Neutrophil (primary cell): ENCODE results near the gene CPLX3.
A peak's percentile ranks its signal among the peaks of the same experiment; 100 is the strongest.

ENCODE experiments used
- H3K27ac ChIP-seq: fragments of 200-600 bp; sonication (generic); 2 replicates; pipeline ENCODE4 v1.5.1; 2016; ENCODE audit warnings: mild to moderate bottlenecking, moderate library complexity
- H3K27me3 ChIP-seq: fragments of 200-600 bp; sonication (generic); 2 replicates; pipeline ENCODE4 v1.6.0; 2016; ENCODE audit warnings: mild to moderate bottlenecking
- H3K36me3 ChIP-seq: fragments of 200-600 bp; sonication (generic); 2 replicates; pipeline ENCODE4 v1.5.1; 2017
- H3K4me1 ChIP-seq, 2 experiments: fragments of 200-600 bp in 1 of 2; sonication (generic) in 1 of 2; 1 replicate in 1 of 2; 2 replicates in 1 of 2; pipeline versions ENCODE4 v1.5.1 to v1.6.1; 2013 to 2016; ENCODE audit warnings: low read depth in 1 of 2, low read length in 1 of 2, mild to moderate bottlenecking in 1 of 2, moderate library complexity in 1 of 2; ENCODE audit not compliant: control insufficient read depth in 1 of 2, insufficient read depth in 1 of 2
- H3K4me3 ChIP-seq, 2 experiments: fragments of 200-600 bp in 1 of 2; sonication (generic) in 1 of 2; 1 replicate in 1 of 2; 2 replicates in 1 of 2; pipeline ENCODE4 v1.5.1; 2013 to 2016; ENCODE audit warnings: low read depth in 1 of 2, low read length in 1 of 2, mild to moderate bottlenecking in 1 of 2, moderate library complexity in 1 of 2
- H3K9me3 ChIP-seq: fragments of 200-600 bp; sonication (generic); 2 replicates; pipeline ENCODE4 v1.5.1; 2016
- CTCF ChIP-seq: fragments of 200-600 bp; sonication (generic); IDR thresholded peaks from 2 replicates; pipeline ENCODE4 v1.5.1; 2016; ENCODE audit warnings: antibody characterized with exemption

Gene CPLX3

GRCh38 chr15:74826364-74826819 is at the start of gene CPLX3:
CPLX3 (plus strand) TSS chr15:74826627; CDS start chr15:74826704, 77 bp downstream.
- H3K9me3 ChIP-seq = no peaks in the 10 kb centered on the region
- no peak within 1 kb of the TSS for H3K4me3 ChIP-seq
- H3K27me3 ChIP-seq = peaks cover 50% of the 10 kb centered on the region
- H3K27ac ChIP-seq = no peak within 1 kb of the TSS
- no peak for TF ChIP-seq CTCF
- no peaks in the 10 kb centered on the region for H3K36me3 ChIP-seq
- H3K4me1 ChIP-seq = no peaks in the 10 kb centered on the region

GRCh38 chr15:74776821-74777768 is 49.3 kb upstream of the CPLX3 start:
- no peak for TF ChIP-seq CTCF
- H3K9me3 ChIP-seq = no peaks in the 10 kb centered on the region
- H3K36me3 ChIP-seq = no peaks in the 10 kb centered on the region
- peak overlapping the region; percentile 100 for H3K27ac ChIP-seq
- H3K4me3 ChIP-seq = peak overlapping the region; percentile 44 to 52
- H3K4me1 ChIP-seq = peaks cover 82 to 94% of the 10 kb centered on the region in 2 experiments
- H3K27me3 ChIP-seq = no peaks in the 10 kb centered on the region

- peaks cover 80 to 90% of the 10 kb centered on the region in 2 experiments for H3K4me1 ChIP-seq
- H3K4me3 ChIP-seq = peak overlapping the region; percentile 44 to 52
- H3K27me3 ChIP-seq = no peaks in the 10 kb centered on the region
- TF ChIP-seq CTCF = no peak
- no peaks in the 10 kb centered on the region for H3K9me3 ChIP-seq
- H3K36me3 ChIP-seq = no peaks in the 10 kb centered on the region
- peak overlapping the region; percentile 100 for H3K27ac ChIP-seq
Observed at GRCh38 chr15:74777769-74778598, 48.4 kb upstream of the CPLX3 start.

- H3K27me3 ChIP-seq = no peaks in the 10 kb centered on the region
- peaks cover 74 to 90% of the 10 kb centered on the region in 2 experiments for H3K4me1 ChIP-seq
- no peaks in the 10 kb centered on the region for H3K9me3 ChIP-seq
- no peak for TF ChIP-seq CTCF
- H3K27ac ChIP-seq = peak overlapping the region; percentile 100
- no peaks in the 10 kb centered on the region for H3K36me3 ChIP-seq
- no peak overlapping the region for H3K4me3 ChIP-seq
Observed at GRCh38 chr15:74778599-74778970, 47.8 kb upstream of the CPLX3 start.

GRCh38 chr15:74779162-74779648 is 47.2 kb upstream of the CPLX3 start:
- H3K27me3 ChIP-seq = no peaks in the 10 kb centered on the region
- H3K36me3 ChIP-seq = no peaks in the 10 kb centered on the region
- no peaks in the 10 kb centered on the region for H3K9me3 ChIP-seq
- TF ChIP-seq CTCF = no peak
- H3K4me3 ChIP-seq = peak overlapping the region in 1 of 2 experiments; percentile 75
- peaks cover 78 to 90% of the 10 kb centered on the region in 2 experiments for H3K4me1 ChIP-seq
- H3K27ac ChIP-seq = peak overlapping the region; percentile 100
